HepG2 (cell line): ENCODE data around the gene PIGX. TPM values are rescaled to one million over a fixed set of nuclear protein-coding genes. Genes with fewer than 3 reads are reported as not detected.
A peak's percentile ranks its signal among the peaks of the same experiment; 100 is the strongest.

Source experiments
- polyA plus RNA-seq, 8 experiments: library from polyadenylated mRNA; depleted of rRNA in 3 of 8; stranded (reverse) in 7 of 8; unstranded in 1 of 8; fragments of >200 nt; fragmentation: Illumina TruSeq in 4 of 8; extraction: Trizol in 4 of 8; gene quantifications; 2 replicates each; pipeline versions ENCODE4 v1.2.1 to v1.2.3, GENCODE V29; 2011 to 2016; ENCODE audit warnings: low read depth in 4 of 8, missing spikeins in 1 of 8, mixed read lengths in 1 of 8; ENCODE audit not compliant: insufficient read depth in 1 of 8
- total RNA-seq, 5 experiments: library from RNA; depleted of rRNA; stranded (reverse); fragments of >200 nt; fragmentation: Illumina TruSeq; extraction: Trizol; gene quantifications; 2 replicates each; pipeline ENCODE4 v1.2.3, GENCODE V29; 2016; ENCODE audit warnings: low read depth in 1 of 5
- TF ChIP-seq, protein P1 (sequence below): sonication (generic); formaldehyde crosslinking; IDR thresholded peaks from 2 replicates; pipeline ENCODE4 v1.4.0; 2020; ENCODE audit warnings: mild to moderate bottlenecking, missing genetic modification reagents
- TF ChIP-seq, protein P2 (sequence below): sonication (generic); formaldehyde crosslinking; IDR thresholded peaks from 2 replicates; pipeline ENCODE4 v1.4.0; 2020; ENCODE audit warnings: missing genetic modification reagents

The PIGX gene
- total and polyA plus RNA-seq, 2 of the 13 experiments (the other 11 are each of a cell fraction or from before 2014, with no cell fraction given) = 13.2 to 21.3 TPM

DNA sequence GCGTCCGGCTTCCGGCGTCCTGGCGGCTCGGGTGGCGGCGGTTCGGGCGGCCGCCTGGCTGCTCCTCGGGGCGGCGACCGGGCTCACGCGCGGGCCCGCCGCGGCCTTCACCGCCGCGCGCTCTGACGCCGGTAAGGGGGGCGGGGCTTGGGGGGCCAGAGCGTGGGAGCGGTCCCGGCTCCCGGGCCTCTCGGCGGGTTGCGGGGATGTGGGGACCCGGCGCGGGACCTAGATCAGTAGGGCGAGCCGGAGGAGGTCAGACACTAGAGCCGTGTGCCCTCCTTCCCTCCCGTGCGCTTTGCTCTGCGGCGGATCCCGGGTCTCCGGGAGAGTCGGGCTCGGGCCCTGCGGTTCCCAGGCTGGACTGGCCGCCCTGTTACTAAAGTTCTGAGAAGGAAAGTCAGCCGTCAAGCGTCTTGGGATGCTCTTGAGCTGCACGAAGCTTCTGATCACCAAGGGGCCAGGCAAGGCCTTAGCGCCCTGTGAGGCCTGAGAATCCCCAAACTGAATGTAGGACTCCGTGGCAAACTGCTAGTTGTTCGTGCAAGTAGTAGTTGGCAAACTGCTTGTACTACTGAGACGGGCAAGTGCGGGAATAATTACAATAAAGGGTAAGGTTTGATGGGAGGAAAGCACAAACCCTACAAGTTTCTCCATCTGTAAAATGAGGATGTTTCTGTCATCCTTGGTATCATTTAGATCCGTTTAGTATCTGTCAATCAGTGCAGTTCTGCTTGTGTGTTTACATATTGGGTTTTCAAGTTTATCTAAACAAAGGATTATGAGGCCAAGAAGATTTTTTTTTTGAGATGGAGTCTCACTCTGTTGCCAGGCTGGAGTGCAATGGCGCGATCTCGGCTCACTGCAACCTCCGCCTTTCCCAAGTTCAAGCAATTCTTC lies 587 bp downstream of the PIGX start (continued):
- TF ChIP-seq, protein P1, sequence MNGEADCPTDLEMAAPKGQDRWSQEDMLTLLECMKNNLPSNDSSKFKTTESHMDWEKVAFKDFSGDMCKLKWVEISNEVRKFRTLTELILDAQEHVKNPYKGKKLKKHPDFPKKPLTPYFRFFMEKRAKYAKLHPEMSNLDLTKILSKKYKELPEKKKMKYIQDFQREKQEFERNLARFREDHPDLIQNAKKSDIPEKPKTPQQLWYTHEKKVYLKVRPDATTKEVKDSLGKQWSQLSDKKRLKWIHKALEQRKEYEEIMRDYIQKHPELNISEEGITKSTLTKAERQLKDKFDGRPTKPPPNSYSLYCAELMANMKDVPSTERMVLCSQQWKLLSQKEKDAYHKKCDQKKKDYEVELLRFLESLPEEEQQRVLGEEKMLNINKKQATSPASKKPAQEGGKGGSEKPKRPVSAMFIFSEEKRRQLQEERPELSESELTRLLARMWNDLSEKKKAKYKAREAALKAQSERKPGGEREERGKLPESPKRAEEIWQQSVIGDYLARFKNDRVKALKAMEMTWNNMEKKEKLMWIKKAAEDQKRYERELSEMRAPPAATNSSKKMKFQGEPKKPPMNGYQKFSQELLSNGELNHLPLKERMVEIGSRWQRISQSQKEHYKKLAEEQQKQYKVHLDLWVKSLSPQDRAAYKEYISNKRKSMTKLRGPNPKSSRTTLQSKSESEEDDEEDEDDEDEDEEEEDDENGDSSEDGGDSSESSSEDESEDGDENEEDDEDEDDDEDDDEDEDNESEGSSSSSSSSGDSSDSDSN (CRISPR knock-in tag) = peak; percentile 53; the same call in 1 of the 2 replicates
- TF ChIP-seq, protein P2, sequence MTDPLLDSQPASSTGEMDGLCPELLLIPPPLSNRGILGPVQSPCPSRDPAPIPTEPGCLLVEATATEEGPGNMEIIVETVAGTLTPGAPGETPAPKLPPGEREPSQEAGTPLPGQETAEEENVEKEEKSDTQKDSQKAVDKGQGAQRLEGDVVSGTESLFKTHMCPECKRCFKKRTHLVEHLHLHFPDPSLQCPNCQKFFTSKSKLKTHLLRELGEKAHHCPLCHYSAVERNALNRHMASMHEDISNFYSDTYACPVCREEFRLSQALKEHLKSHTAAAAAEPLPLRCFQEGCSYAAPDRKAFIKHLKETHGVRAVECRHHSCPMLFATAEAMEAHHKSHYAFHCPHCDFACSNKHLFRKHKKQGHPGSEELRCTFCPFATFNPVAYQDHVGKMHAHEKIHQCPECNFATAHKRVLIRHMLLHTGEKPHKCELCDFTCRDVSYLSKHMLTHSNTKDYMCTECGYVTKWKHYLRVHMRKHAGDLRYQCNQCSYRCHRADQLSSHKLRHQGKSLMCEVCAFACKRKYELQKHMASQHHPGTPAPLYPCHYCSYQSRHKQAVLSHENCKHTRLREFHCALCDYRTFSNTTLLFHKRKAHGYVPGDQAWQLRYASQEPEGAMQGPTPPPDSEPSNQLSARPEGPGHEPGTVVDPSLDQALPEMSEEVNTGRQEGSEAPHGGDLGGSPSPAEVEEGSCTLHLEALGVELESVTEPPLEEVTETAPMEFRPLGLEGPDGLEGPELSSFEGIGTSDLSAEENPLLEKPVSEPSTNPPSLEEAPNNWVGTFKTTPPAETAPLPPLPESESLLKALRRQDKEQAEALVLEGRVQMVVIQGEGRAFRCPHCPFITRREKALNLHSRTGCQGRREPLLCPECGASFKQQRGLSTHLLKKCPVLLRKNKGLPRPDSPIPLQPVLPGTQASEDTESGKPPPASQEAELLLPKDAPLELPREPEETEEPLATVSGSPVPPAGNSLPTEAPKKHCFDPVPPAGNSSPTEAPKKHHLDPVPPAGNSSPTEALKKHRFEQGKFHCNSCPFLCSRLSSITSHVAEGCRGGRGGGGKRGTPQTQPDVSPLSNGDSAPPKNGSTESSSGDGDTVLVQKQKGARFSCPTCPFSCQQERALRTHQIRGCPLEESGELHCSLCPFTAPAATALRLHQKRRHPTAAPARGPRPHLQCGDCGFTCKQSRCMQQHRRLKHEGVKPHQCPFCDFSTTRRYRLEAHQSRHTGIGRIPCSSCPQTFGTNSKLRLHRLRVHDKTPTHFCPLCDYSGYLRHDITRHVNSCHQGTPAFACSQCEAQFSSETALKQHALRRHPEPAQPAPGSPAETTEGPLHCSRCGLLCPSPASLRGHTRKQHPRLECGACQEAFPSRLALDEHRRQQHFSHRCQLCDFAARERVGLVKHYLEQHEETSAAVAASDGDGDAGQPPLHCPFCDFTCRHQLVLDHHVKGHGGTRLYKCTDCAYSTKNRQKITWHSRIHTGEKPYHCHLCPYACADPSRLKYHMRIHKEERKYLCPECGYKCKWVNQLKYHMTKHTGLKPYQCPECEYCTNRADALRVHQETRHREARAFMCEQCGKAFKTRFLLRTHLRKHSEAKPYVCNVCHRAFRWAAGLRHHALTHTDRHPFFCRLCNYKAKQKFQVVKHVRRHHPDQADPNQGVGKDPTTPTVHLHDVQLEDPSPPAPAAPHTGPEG (CRISPR knock-in tag) = peak; percentile 45; the same call in 1 of the 2 replicates
- TF ChIP-seq, all 625 proteins: peak for 24
